Measurements from ENCODE around the gene ZNF385B. TPM values are rescaled to one million over a fixed set of nuclear protein-coding genes. Genes with fewer than 3 reads are reported as not detected.

Gene ZNF385B
- total and polyA plus RNA-seq, 10 of the 15 experiments (the other 5 are each of a cell fraction or from before 2014, with no cell fraction given): not detected

DNA sequence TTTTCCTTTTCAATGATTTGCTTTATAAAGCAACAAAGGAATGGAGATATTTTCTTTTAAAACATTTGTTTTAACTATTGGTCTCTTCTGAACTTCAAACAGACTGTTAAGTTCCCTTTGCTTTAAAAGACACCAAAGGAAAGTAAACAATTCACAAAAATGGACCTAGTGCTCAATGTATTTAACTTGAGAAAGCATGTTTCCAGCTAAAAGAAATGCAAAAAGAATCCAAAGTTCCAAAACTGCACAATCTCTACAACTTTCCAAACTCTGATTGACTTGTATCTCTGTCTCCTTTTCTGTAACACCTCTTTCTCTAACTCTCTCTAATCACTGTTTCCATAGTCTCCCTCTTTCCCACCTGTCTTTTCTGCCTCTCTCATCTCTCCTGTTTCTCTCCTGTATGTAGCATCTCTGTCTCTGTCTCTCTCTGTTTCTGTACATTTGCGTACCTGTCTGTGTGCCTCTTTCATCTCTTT lies 301.1 kb downstream of the ZNF385B start (continued):
- TF ChIP-seq, protein P1, sequence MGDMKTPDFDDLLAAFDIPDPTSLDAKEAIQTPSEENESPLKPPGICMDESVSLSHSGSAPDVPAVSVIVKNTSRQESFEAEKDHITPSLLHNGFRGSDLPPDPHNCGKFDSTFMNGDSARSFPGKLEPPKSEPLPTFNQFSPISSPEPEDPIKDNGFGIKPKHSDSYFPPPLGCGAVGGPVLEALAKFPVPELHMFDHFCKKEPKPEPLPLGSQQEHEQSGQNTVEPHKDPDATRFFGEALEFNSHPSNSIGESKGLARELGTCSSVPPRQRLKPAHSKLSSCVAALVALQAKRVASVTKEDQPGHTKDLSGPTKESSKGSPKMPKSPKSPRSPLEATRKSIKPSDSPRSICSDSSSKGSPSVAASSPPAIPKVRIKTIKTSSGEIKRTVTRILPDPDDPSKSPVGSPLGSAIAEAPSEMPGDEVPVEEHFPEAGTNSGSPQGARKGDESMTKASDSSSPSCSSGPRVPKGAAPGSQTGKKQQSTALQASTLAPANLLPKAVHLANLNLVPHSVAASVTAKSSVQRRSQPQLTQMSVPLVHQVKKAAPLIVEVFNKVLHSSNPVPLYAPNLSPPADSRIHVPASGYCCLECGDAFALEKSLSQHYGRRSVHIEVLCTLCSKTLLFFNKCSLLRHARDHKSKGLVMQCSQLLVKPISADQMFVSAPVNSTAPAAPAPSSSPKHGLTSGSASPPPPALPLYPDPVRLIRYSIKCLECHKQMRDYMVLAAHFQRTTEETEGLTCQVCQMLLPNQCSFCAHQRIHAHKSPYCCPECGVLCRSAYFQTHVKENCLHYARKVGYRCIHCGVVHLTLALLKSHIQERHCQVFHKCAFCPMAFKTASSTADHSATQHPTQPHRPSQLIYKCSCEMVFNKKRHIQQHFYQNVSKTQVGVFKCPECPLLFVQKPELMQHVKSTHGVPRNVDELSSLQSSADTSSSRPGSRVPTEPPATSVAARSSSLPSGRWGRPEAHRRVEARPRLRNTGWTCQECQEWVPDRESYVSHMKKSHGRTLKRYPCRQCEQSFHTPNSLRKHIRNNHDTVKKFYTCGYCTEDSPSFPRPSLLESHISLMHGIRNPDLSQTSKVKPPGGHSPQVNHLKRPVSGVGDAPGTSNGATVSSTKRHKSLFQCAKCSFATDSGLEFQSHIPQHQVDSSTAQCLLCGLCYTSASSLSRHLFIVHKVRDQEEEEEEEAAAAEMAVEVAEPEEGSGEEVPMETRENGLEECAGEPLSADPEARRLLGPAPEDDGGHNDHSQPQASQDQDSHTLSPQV (IDR thresholded peaks at IDR 0.05): no peak
- TF ChIP-seq MEF2A (IDR thresholded peaks at IDR 0.05; ENCODE audit: insufficient read depth, low read depth, low read length) (no peak), IRF4 (IDR thresholded peaks at IDR 0.05; ENCODE audit: low read depth, low read length) (no peak)

DNA sequence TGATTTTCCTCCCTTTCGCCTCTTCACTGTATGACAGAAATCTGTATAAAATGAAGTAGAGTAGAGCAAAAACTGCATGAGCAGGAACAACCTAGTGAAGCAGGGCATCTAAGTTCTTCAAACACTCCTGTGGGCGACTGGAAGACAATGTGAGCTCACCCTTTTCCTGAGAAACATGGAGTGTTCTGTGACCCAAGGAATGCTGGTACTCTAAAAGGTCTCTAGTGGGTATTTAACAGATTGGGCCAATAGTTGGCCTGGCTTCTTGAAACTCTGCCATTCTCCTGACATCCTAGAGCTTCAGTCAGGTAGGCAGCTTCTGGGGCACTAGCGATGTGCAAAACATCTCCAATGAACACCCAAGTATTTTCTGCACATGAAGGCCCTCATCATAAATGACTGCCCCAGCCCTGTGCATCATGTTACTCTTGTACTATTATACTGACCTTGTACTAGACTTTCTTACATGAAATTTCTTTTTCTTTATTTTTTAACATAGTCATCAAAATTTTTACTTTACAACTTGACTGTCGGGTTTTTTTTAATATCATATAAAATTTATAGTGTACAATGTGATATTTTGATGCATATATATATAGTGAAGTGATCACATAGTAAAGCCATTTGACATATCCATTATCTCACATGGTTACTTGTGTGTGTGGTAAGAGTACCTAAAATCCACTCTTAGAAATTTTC lies 302.2 kb downstream of the ZNF385B start:
- Histone ChIP-seq H3K4me1 (ENCODE audit: control insufficient read depth, insufficient read depth, low read length) (no peaks in the 10 kb centered on the region), H3K4me3 (no peak overlapping the region), H3K4me2 (ENCODE audit: control insufficient read depth, insufficient read depth) (no peak overlapping the region), H3K27me3 (replicated peaks in 1 of 2; ENCODE audit: control insufficient read depth in 2 of 2, insufficient read depth in 2 of 2, low read length in 1 of 2) (no peaks in the 10 kb centered on the region), H3K36me3 (ENCODE audit: control insufficient read depth in 2 of 2, insufficient read depth in 2 of 2, low read length in 1 of 2) (no peaks in the 10 kb centered on the region), H4K20me1 (ENCODE audit: control insufficient read depth, insufficient read depth) (no peaks in the 10 kb centered on the region), H2AFZ (ENCODE audit: control insufficient read depth, low read depth, low read length) (no peak overlapping the region), H3K27ac (ENCODE audit: control insufficient read depth, insufficient read depth) (no peak overlapping the region), H3K9me3 (replicated peaks; ENCODE audit: control insufficient read depth, insufficient read depth, low read length) (no peaks in the 10 kb centered on the region), H3K9ac (ENCODE audit: control insufficient read depth, insufficient read depth, low read length) (no peak overlapping the region), H3K79me2 (ENCODE audit: control insufficient read depth, insufficient read depth, low read length) (no peaks in the 10 kb centered on the region)
- ATAC-seq (no peak), FAIRE-seq (no peak), DNase-seq (ENCODE audit: low read depth, low spot score) (no peak)
- no TSS peak for BruUV-seq (replicated peaks)
- ChIA-PET RAD21 (ENCODE audit: unreplicated experiment) (no interaction called here), CTCF (no interaction called here), POLR2A (interaction anchor here (0.5 kb wide), 1 partner anchor 338 kb away, joined by 3 read pairs; no protein-coding TSS in a partner anchor), SMC1A (ENCODE audit: uncharacterized antibody, unreplicated experiment) (no interaction called here)
- in situ Hi-C loops (cut with MboI): no loop called here
- intact Hi-C loops (cut with micrococcal nuclease; ENCODE audit: unreplicated experiment): no loop called here
- 10% methylated on average over 4 of the region's 4 CpGs for WGBS (ENCODE audit: insufficient coverage, insufficient replicate concordance, low lambda C conversion rate, missing lambda C conversion rate)
- TF ChIP-seq TCF7 (IDR thresholded peaks at IDR 0.05; ENCODE audit: borderline replicate concordance) (no peak), ZZZ3 (IDR thresholded peaks at IDR 0.05; ENCODE audit: control insufficient read depth, insufficient read length, low read depth) (no peak), HDAC2 (IDR thresholded peaks at IDR 0.05) (no peak), JUND (IDR thresholded peaks at IDR 0.05; ENCODE audit: low read depth, low read length) (no peak)
- TF ChIP-seq, protein P2, sequence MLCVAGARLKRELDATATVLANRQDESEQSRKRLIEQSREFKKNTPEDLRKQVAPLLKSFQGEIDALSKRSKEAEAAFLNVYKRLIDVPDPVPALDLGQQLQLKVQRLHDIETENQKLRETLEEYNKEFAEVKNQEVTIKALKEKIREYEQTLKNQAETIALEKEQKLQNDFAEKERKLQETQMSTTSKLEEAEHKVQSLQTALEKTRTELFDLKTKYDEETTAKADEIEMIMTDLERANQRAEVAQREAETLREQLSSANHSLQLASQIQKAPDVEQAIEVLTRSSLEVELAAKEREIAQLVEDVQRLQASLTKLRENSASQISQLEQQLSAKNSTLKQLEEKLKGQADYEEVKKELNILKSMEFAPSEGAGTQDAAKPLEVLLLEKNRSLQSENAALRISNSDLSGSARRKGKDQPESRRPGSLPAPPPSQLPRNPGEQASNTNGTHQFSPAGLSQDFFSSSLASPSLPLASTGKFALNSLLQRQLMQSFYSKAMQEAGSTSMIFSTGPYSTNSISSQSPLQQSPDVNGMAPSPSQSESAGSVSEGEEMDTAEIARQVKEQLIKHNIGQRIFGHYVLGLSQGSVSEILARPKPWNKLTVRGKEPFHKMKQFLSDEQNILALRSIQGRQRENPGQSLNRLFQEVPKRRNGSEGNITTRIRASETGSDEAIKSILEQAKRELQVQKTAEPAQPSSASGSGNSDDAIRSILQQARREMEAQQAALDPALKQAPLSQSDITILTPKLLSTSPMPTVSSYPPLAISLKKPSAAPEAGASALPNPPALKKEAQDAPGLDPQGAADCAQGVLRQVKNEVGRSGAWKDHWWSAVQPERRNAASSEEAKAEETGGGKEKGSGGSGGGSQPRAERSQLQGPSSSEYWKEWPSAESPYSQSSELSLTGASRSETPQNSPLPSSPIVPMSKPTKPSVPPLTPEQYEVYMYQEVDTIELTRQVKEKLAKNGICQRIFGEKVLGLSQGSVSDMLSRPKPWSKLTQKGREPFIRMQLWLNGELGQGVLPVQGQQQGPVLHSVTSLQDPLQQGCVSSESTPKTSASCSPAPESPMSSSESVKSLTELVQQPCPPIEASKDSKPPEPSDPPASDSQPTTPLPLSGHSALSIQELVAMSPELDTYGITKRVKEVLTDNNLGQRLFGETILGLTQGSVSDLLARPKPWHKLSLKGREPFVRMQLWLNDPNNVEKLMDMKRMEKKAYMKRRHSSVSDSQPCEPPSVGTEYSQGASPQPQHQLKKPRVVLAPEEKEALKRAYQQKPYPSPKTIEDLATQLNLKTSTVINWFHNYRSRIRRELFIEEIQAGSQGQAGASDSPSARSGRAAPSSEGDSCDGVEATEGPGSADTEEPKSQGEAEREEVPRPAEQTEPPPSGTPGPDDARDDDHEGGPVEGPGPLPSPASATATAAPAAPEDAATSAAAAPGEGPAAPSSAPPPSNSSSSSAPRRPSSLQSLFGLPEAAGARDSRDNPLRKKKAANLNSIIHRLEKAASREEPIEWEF (IDR thresholded peaks at IDR 0.05; ENCODE audit: insufficient replicate concordance, low read depth, low read length): no peak
- TF ChIP-seq, protein P3, sequence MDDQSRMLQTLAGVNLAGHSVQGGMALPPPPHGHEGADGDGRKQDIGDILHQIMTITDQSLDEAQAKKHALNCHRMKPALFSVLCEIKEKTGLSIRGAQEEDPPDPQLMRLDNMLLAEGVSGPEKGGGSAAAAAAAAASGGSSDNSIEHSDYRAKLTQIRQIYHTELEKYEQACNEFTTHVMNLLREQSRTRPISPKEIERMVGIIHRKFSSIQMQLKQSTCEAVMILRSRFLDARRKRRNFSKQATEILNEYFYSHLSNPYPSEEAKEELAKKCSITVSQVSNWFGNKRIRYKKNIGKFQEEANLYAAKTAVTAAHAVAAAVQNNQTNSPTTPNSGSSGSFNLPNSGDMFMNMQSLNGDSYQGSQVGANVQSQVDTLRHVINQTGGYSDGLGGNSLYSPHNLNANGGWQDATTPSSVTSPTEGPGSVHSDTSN (IDR thresholded peaks at IDR 0.05; ENCODE audit: insufficient replicate concordance, low read depth, low read length): no peak
